Upper lobe of left lung (tissue), 6 donors: Measurements from ENCODE around the gene RFXANK. TPM values are rescaled to one million over a fixed set of nuclear protein-coding genes. Genes with fewer than 3 reads are reported as not detected.

Experiments
- ATAC-seq, 2 donors: fragments of 200-7000 bp; cut with Tn5 transposase; one replicate each; pipeline ENCODE4 v1.9.1; 2022; ENCODE audit warnings: mild to moderate bottlenecking in 2 of 2, moderate library complexity in 2 of 2; ENCODE audit not compliant: low FRiP score in 2 of 2
- DNase-seq, 2 donors: peaks; one replicate each; pipeline ENCODE4 v3.0.0-alpha.2; 2019 to 2020
- H3K27ac ChIP-seq, 4 donors: fragments of 200-600 bp; sonication (generic); one replicate each; pipeline ENCODE4 v1.5.1; 2016 to 2019
- H3K27me3 ChIP-seq, 4 donors: fragments of 200-600 bp; sonication (generic); one replicate each; pipeline ENCODE4 v1.5.1; 2017 to 2019
- H3K36me3 ChIP-seq, 4 donors: fragments of 200-600 bp; sonication (generic); one replicate each; pipeline ENCODE4 v1.5.1; 2016 to 2019
- H3K4me1 ChIP-seq, 4 donors: fragments of 200-600 bp; sonication (generic); one replicate each; pipeline ENCODE4 v1.5.1; 2018 to 2019
- H3K4me3 ChIP-seq, 4 donors: fragments of 200-600 bp; sonication (generic); one replicate each; pipeline ENCODE4 v1.5.1; 2017 to 2019; ENCODE audit warnings: mild to moderate bottlenecking in 2 of 4, moderate library complexity in 1 of 4
- H3K9me3 ChIP-seq, 4 donors: fragments of 200-600 bp; sonication (generic); one replicate each; pipeline ENCODE4 v1.5.1; 2018 to 2019
- EP300 ChIP-seq, 4 donors: sonication (generic); formaldehyde crosslinking; IDR thresholded peaks; one replicate each; pipeline ENCODE4 v1.5.1; 2017; ENCODE audit warnings: antibody characterized with exemption in 4 of 4, control low read depth in 2 of 4
- POLR2A ChIP-seq, 4 donors: fragments of 450-650 bp; IDR thresholded peaks; one replicate each; pipeline ENCODE4 v1.5.1; 2016 to 2017; ENCODE audit warnings: antibody characterized with exemption in 4 of 4, mild to moderate bottlenecking in 2 of 4
- POLR2AphosphoS5 ChIP-seq, 2 donors: sonication (generic); formaldehyde crosslinking; IDR thresholded peaks; one replicate each; pipeline ENCODE4 v1.5.1; 2017; ENCODE audit warnings: antibody characterized with exemption in 2 of 2
- WGBS, 2 donors: methylation state at CpG; one replicate each; pipeline ENCODE4 v1.1.5; 2017 to 2018; 5-methylcytosine and 5-hydroxymethylcytosine counted together
- total RNA-seq, 6 donors: library from RNA; depleted of rRNA in 4 of 6; stranded (reverse); fragments of >200 nt in 4 of 6; gene quantifications; one replicate each; pipeline versions ENCODE4 v1.1.0 to v1.2.1, GENCODE V29; 2016 to 2021
- TF ChIP-seq, protein P1 (sequence below), 6 experiments: fragments of 450-650 bp in 4 of 6; fragments of 200-600 bp in 2 of 6; sonication (generic) in 2 of 6; IDR thresholded peaks; one replicate each; pipeline ENCODE4 v1.5.1; 2016 to 2019; ENCODE audit warnings: antibody characterized with exemption in 6 of 6
- donor health status: DM: no; HTN: no; CAD: no; lungs with moderate emphysema.
- donor health status: DM: no; HTN: yes; CAD: no; lungs with severe emphysema.

RFXANK gene
- total RNA-seq, result 10 to 100 TPM; 39.1 to 79.7 (median 67.3) TPM

DNA sequence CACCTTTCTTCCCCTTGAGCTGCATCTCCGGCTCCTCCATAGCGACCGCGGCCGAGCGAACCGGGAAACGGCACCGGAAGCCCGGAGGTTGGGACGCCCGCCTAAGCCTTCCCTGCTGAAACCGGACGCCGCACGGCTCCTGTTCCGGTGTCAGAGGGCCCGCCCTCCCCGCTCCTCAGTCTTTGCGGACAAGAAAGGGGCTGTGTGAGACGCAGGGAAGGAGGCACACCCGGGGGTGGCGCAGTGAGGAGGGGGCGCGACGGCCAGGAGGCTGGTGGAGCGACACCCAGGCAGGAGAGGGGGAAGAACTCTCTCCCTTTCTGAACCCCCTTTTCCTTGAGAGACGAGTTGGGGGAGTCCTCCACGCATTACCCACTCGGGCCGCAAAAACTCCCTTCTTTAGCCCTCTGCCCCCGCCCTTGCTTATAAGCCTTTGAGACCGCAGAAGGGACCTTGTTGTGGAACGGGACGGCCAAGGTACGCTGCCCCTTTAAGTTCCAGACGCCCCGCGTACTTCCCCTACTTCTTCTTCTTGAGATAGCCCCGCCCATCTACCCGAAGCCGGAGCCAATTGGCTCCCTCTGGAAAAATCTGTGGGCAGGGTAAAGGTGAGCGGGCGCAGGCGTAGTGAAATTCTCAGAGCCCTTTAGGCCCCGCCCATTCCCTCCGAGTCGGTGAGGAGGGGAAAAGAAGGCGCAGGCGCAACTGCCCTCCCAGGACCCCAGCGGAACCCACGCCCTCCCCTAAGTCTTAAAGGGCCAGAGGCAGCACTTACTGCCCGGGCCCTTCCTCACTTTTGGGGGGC, at the start of gene RFXANK, which contains the start of gene BORCS8:
RFXANK (plus strand) TSS at position 181 of the 805 bp plus-strand sequence. CDS start 1,689 bp downstream, outside the sequence.
BORCS8 (minus strand) TSS at position 75 of the 805 bp plus-strand sequence; CDS start at position 40, 35 bp downstream.
- ATAC-seq (peak; percentile 97 to 98), DNase-seq (peak; percentile 96 to 99)
- H3K4me3 ChIP-seq, result peak within 1 kb of the TSS; percentile 80 to 95 (median 94)
- TF ChIP-seq, protein P1, sequence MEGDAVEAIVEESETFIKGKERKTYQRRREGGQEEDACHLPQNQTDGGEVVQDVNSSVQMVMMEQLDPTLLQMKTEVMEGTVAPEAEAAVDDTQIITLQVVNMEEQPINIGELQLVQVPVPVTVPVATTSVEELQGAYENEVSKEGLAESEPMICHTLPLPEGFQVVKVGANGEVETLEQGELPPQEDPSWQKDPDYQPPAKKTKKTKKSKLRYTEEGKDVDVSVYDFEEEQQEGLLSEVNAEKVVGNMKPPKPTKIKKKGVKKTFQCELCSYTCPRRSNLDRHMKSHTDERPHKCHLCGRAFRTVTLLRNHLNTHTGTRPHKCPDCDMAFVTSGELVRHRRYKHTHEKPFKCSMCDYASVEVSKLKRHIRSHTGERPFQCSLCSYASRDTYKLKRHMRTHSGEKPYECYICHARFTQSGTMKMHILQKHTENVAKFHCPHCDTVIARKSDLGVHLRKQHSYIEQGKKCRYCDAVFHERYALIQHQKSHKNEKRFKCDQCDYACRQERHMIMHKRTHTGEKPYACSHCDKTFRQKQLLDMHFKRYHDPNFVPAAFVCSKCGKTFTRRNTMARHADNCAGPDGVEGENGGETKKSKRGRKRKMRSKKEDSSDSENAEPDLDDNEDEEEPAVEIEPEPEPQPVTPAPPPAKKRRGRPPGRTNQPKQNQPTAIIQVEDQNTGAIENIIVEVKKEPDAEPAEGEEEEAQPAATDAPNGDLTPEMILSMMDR (IDR thresholded peaks at IDR 0.05), result peak in 2 of 6 experiments; percentile 11 to 23
- peak in 1 of 4 donors; percentile 32 for TF ChIP-seq EP300 (IDR thresholded peaks at IDR 0.05)
- TF ChIP-seq POLR2A (IDR thresholded peaks at IDR 0.05), result peak in 3 of 4 donors; percentile 34 to 74 (median 37)
- peak; percentile 74 to 76 for TF ChIP-seq POLR2AphosphoS5 (IDR thresholded peaks at IDR 0.05)
- no peaks in the 10 kb centered on the region for H3K9me3 ChIP-seq
- H3K36me3 ChIP-seq, result peaks cover 0 to 15% (median 10%) of the 10 kb centered on the region in 4 donors
- H3K27me3 ChIP-seq, result no peaks in the 10 kb centered on the region
- WGBS, 2 donors, result 0 to 1% methylated on average over 26 to 48 of the region's 53 CpGs
- H3K27ac ChIP-seq, result peak within 1 kb of the TSS; percentile 96 to 100 (median 99)
- H3K4me1 ChIP-seq, result peaks cover 38 to 61% (median 45%) of the 10 kb centered on the region in 4 donors

DNA sequence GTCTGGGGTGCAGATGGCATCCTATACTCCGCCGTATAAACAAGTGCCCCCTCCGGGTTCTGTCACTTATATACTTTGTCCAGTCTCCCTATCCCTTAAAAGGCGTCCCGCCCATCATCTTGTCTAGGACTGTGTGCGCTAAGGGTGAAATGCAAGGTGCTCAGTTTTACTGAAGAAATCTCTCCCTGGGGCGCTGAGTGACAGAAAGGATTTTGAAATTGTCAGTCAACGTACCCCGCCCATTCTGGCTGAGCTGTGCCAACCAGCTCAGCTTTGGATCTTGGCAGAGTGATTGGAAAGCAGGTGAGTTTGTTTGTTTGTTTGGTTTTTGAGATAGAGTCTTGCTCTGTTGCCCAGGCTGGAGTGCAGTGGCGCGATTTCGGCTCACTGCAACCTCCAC, 49.7 kb upstream of the RFXANK start:
- ATAC-seq (no peak), DNase-seq (no peak)
- no peak for TF ChIP-seq POLR2A (IDR thresholded peaks at IDR 0.05)
- no peak for TF ChIP-seq EP300 (IDR thresholded peaks at IDR 0.05)
- no peak for TF ChIP-seq POLR2AphosphoS5 (IDR thresholded peaks at IDR 0.05)
- TF ChIP-seq, protein P1 (IDR thresholded peaks at IDR 0.05), result no peak
- Histone ChIP-seq H3K27ac (no peak overlapping the region), H3K27me3 (no peaks in the 10 kb centered on the region), H3K4me1 (peaks cover 0 to 27% (median 11%) of the 10 kb centered on the region in 4 donors), H3K9me3 (no peaks in the 10 kb centered on the region), H3K4me3 (no peak overlapping the region), H3K36me3 (peaks cover 0 to 10% (median 7%) of the 10 kb centered on the region in 4 donors)
- 85 to 93% methylated on average over 12 of the region's 12 CpGs for WGBS, 2 donors

DNA sequence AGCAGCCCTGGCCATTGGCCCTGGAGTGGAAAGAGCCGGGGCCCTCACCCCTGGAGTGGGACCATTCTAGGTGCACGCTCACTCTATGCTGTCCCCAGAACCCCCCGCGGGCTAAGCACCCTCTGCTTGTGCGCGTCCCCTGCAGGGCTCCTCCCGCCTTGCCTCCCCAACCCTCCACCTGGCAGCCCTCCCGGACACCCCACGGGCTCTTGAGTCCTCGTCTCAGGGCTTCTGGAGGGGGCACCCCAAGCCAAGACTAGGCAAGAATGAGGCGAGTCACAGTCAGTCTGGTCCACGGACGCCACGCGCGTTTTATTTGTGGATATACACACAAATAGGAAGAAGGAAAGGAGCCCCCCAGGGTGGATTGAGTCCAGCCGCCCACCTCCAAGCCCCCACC, 46.8 kb upstream of the RFXANK start:
- H3K9me3 ChIP-seq, result no peaks in the 10 kb centered on the region
- no peak overlapping the region for H3K27ac ChIP-seq
- peak in 1 of 2 donors; percentile 64 for DNase-seq
- ATAC-seq, result peak in 1 of 2 donors; percentile 28
- TF ChIP-seq POLR2AphosphoS5 (IDR thresholded peaks at IDR 0.05) (no peak), EP300 (IDR thresholded peaks at IDR 0.05) (no peak), POLR2A (IDR thresholded peaks at IDR 0.05) (no peak)
- TF ChIP-seq, protein P1 (IDR thresholded peaks at IDR 0.05), result no peak
- H3K4me1 ChIP-seq, result peaks cover 0 to 9% (median 5%) of the 10 kb centered on the region in 4 donors
- 94 to 96% methylated on average over 14 to 16 of the region's 17 CpGs for WGBS, 2 donors
- H3K4me3 ChIP-seq, result no peak overlapping the region
- H3K27me3 ChIP-seq, result no peaks in the 10 kb centered on the region
- peaks cover 0 to 29% (median 22%) of the 10 kb centered on the region in 4 donors for H3K36me3 ChIP-seq

DNA sequence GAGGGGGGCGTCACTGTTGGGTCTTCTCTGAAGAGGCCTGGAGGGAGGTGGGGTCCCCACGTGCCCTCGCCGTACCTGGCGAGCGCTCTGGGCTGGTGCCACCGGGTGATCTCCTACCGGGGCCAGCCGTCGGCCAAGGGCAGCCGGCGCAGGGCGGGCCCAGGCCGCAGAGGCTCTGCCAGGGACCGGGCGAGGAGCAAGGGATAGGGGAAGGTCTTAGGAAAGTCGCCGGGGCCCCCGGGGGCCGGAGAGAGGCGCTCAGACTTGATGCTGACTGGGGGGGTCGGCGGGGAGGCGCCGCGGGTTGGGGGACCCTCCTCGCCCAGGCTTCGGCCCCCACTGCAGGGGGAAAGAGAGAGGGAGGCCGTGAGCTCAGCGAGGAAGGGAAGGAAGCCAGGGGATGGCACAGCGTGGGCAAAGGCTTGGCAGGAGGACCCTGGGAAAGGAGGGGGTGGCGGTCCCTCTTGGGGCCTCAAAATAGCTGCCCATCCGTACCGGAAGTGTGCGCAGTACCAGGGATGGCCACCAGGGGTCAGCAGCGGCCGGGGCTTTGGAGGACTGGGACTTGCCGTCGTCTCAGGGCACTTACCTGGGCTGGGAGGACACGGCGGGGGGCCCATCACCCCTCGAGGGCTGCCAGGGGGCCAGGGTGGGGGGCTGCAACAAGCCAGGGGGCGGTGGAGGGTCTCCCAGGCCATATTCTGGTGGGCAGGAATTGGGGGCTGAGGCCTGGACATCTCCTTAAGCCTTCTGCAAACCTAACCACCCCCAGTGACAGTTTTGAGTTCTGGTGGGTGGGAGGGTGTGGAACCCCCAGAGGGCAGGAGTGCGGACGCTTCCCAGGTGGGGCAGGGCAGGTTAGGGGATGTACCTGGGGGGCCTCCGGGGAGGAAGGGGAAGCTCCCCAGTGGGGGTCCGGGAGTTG, 46.1 kb upstream of the RFXANK start:
- no peaks in the 10 kb centered on the region for H3K9me3 ChIP-seq
- H3K36me3 ChIP-seq, result peaks cover 0 to 29% (median 22%) of the 10 kb centered on the region in 4 donors
- H3K4me1 ChIP-seq, result peaks cover 0 to 9% (median 5%) of the 10 kb centered on the region in 4 donors
- H3K27ac ChIP-seq, result no peak overlapping the region
- ATAC-seq (peak; percentile 84 to 86), DNase-seq (peak; percentile 78 to 96)
- 41 to 42% methylated on average over 23 to 41 of the region's 47 CpGs for WGBS, 2 donors
- H3K27me3 ChIP-seq, result no peaks in the 10 kb centered on the region
- peak overlapping the region in 1 of 4 donors; percentile 13 for H3K4me3 ChIP-seq
- TF ChIP-seq, protein P1 (IDR thresholded peaks at IDR 0.05), result peak; percentile 94 to 96 (median 94)
- TF ChIP-seq POLR2AphosphoS5 (IDR thresholded peaks at IDR 0.05), result no peak
